ENCODE data around the gene CFAP210. TPM values are rescaled to one million over a fixed set of nuclear protein-coding genes. Genes with fewer than 3 reads are reported as not detected.

Gene CFAP210
- total RNA-seq, 6 donors from 2014 or later, result 1.4 to 14.7 (median 2.6) TPM; not detected in 1

DNA sequence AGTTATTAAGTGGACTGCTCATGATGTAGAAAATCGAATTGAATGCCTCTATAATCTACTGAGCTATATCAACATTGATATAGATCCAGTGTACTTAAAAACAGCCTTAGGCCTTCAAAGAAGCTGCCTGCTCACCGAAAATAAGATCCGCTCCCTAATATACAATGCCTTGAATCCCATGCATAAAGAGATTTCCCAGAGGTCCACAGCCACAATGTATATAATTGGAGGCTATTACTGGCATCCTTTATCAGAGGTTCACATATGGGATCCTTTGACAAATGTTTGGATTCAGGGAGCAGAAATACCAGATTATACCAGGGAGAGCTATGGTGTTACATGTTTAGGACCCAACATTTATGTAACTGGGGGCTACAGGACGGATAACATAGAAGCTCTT is 41.4 kb upstream of the CFAP210 start:
- H3K27ac ChIP-seq, result peak overlapping the region in 1 of 4 donors; percentile 4
- peak overlapping the region in 2 of 4 donors; percentile 11 to 85 for H3K4me3 ChIP-seq
- no peaks in the 10 kb centered on the region for H3K27me3 ChIP-seq
- ATAC-seq (ENCODE audit: low FRiP score in 2 of 2) (no peak), DNase-seq (no peak)
- peaks cover 4 to 15% (median 8%) of the 10 kb centered on the region in 4 donors for H3K4me1 ChIP-seq
- no peaks in the 10 kb centered on the region for H3K36me3 ChIP-seq
- TF ChIP-seq, protein P1, sequence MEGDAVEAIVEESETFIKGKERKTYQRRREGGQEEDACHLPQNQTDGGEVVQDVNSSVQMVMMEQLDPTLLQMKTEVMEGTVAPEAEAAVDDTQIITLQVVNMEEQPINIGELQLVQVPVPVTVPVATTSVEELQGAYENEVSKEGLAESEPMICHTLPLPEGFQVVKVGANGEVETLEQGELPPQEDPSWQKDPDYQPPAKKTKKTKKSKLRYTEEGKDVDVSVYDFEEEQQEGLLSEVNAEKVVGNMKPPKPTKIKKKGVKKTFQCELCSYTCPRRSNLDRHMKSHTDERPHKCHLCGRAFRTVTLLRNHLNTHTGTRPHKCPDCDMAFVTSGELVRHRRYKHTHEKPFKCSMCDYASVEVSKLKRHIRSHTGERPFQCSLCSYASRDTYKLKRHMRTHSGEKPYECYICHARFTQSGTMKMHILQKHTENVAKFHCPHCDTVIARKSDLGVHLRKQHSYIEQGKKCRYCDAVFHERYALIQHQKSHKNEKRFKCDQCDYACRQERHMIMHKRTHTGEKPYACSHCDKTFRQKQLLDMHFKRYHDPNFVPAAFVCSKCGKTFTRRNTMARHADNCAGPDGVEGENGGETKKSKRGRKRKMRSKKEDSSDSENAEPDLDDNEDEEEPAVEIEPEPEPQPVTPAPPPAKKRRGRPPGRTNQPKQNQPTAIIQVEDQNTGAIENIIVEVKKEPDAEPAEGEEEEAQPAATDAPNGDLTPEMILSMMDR (IDR thresholded peaks at IDR 0.05), result no peak
- TF ChIP-seq POLR2AphosphoS5 (IDR thresholded peaks at IDR 0.05) (no peak), EP300 (IDR thresholded peaks at IDR 0.05) (no peak), POLR2A (IDR thresholded peaks at IDR 0.05) (no peak)
- 88 to 95% methylated on average over 4 of the region's 4 CpGs for WGBS, 2 donors
- H3K9me3 ChIP-seq, result no peaks in the 10 kb centered on the region

DNA sequence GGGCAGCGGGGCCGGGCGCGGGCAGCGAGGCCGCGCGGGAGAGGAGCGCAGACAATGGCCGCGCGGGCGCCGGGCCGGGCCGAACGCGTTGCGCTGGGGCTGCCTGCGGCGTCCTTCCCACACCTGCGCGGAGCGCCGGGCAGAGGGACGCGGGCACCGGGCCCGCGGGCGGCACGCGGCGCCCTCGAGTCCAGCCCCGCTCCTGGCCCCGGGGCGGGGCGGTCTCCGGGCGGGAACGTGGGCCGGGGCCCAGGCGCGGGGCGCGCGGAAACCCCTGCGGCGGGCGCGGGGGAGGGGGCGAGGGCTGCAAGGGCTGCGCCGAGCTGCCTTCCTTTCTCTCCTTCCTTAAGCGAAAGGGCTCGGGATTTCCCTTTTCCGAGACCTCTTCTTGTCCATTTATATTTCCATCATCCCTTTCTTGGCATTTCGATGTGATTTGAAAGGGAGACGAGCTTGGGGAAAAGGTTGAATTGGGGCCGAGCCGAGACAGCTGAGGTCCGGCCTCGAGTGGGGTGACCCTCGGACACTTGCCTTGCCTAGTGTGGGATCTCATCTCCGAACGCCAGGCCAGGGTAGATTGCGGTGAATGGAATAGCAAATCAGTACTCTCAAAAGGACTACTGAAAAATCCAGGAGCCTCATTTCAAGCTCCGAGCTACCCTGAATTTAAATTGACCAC is 40.1 kb upstream of the CFAP210 start:
- H3K4me1 ChIP-seq, result peaks cover 4 to 15% (median 8%) of the 10 kb centered on the region in 4 donors
- H3K4me3 ChIP-seq, result peak overlapping the region; percentile 36 to 95 (median 72)
- no peaks in the 10 kb centered on the region for H3K27me3 ChIP-seq
- H3K9me3 ChIP-seq, result no peaks in the 10 kb centered on the region
- H3K27ac ChIP-seq, result peak overlapping the region in 2 of 4 donors; percentile 33 to 61
- peak in 1 of 2 donors; percentile 36 for ATAC-seq (ENCODE audit: low FRiP score in 2 of 2)
- no peaks in the 10 kb centered on the region for H3K36me3 ChIP-seq
- WGBS, 2 donors, result 3% methylated on average over 22 to 39 of the region's 69 CpGs
- TF ChIP-seq POLR2AphosphoS5 (IDR thresholded peaks at IDR 0.05), result no peak
- no peak for TF ChIP-seq POLR2A (IDR thresholded peaks at IDR 0.05)
- TF ChIP-seq, protein P1 (IDR thresholded peaks at IDR 0.05), result peak in 1 of 6 experiments; percentile 5
- TF ChIP-seq EP300 (IDR thresholded peaks at IDR 0.05), result no peak
- DNase-seq, result peak in 1 of 2 donors; percentile 90

DNA sequence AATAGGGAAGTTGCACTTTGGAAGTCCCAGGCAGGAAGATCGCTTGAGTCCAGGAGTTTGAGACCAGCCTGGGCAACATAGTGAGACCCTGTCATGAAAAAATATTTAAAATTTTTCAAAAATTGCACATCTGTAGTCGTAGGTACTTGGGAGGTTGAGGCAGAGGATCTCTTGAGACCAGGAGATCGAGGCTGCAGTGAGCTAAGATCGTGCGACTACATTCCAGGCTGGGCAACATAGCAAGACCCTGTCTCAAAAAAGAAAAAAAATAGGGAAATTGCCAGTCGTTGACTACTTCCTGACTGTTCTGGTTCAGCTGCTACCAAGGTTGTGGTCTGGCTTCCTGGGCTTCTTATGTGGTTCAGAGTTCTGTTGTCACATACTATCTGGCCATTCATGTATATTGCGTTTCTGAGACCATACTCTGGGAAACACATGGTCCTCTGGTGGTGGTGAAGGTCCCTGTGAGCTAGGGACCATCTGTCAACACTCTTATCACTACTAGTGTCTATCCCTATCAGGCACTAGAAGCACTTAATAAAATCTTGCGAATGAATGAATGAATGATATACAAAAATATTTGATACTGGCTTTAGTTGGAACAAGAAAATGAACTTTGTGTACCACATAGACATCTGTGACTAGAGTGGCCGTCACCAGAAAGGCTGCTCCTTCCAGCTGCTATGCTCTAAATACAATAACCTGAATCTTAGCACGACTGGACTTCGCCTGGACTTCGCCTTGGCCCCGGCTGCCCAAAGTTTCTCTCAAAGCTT is 38.6 kb upstream of the CFAP210 start:
- Histone ChIP-seq H3K27ac (peak overlapping the region; percentile 2 to 54 (median 43)), H3K27me3 (no peaks in the 10 kb centered on the region), H3K9me3 (no peaks in the 10 kb centered on the region), H3K4me3 (peak overlapping the region in 3 of 4 donors; percentile 58 to 95 (median 85)), H3K36me3 (no peaks in the 10 kb centered on the region), H3K4me1 (peaks cover 4 to 15% (median 8%) of the 10 kb centered on the region in 4 donors)
- TF ChIP-seq POLR2AphosphoS5 (IDR thresholded peaks at IDR 0.05) (no peak), EP300 (IDR thresholded peaks at IDR 0.05) (no peak), POLR2A (IDR thresholded peaks at IDR 0.05) (no peak)
- TF ChIP-seq, protein P1 (IDR thresholded peaks at IDR 0.05), result no peak
- DNase-seq (no peak), ATAC-seq (ENCODE audit: low FRiP score in 2 of 2) (no peak)
- WGBS, 2 donors, result 43 to 52% methylated on average over 13 of the region's 13 CpGs

DNA sequence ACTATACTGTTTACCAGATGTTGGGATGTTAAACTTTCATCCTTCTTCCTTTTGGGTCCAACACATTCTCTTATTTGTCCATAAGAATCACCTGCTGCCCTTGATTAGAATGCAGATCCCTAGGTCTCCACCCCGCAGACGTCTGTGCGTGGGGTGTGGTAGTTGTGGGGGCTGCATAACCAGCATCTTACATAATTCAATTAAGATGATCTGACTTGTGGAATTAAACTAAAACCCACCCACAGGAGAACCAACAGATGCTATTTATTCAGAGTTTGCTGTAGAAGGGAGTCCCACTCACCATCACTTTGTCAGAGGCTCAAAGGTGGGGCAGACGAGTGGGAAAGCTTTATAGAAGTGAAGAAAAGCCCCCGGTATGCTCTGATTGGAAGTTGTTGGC is 37.9 kb upstream of the CFAP210 start:
- WGBS, 2 donors, result 73 to 76% methylated on average over 5 of the region's 5 CpGs
- Histone ChIP-seq H3K4me1 (peaks cover 4 to 15% (median 8%) of the 10 kb centered on the region in 4 donors), H3K27ac (no peak overlapping the region), H3K27me3 (no peaks in the 10 kb centered on the region), H3K36me3 (no peaks in the 10 kb centered on the region), H3K4me3 (no peak overlapping the region), H3K9me3 (no peaks in the 10 kb centered on the region)
- DNase-seq (no peak), ATAC-seq (ENCODE audit: low FRiP score in 2 of 2) (no peak)
- TF ChIP-seq EP300 (IDR thresholded peaks at IDR 0.05) (no peak), POLR2A (IDR thresholded peaks at IDR 0.05) (no peak), POLR2AphosphoS5 (IDR thresholded peaks at IDR 0.05) (no peak)
- TF ChIP-seq, protein P1 (IDR thresholded peaks at IDR 0.05), result no peak

Data from upper lobe of left lung (tissue), 6 donors.